H9 (cell line): ENCODE measurements around the gene VIPR2. TPM values are rescaled to one million over a fixed set of nuclear protein-coding genes. Genes with fewer than 3 reads are reported as not detected.
A peak's percentile ranks its signal among the peaks of the same experiment; 100 is the strongest.

Source experiments
- DNase-seq: peaks from one replicate; pipeline ENCODE4 v3.0.0-alpha.2; 2017
- H2AFZ ChIP-seq: one replicate; pipeline ENCODE4 v1.6.1; 2013; ENCODE audit warnings: mild to moderate bottlenecking, low read length, control low read depth, moderate library complexity
- H2AK5ac ChIP-seq: 2 replicates; pipeline ENCODE4 v1.6.1; 2013; ENCODE audit warnings: low read length, control low read depth, mixed read lengths; ENCODE audit not compliant: insufficient read length
- H2BK120ac ChIP-seq: one replicate; pipeline ENCODE4 v1.6.1; 2013; ENCODE audit warnings: low read depth, mild to moderate bottlenecking, low read length, control low read depth, inconsistent platforms; ENCODE audit not compliant: poor library complexity, severe bottlenecking
- H2BK12ac ChIP-seq: 2 replicates; pipeline ENCODE4 v1.6.1; 2013; ENCODE audit warnings: low read length, control low read depth, mixed read lengths, low read depth; ENCODE audit not compliant: insufficient read length
- H2BK15ac ChIP-seq: 2 replicates; pipeline ENCODE4 v1.6.1; 2013; ENCODE audit warnings: low read depth, low read length, control low read depth
- H2BK20ac ChIP-seq: one replicate; pipeline ENCODE4 v1.6.1; 2013; ENCODE audit warnings: low read depth, mild to moderate bottlenecking, low read length, control low read depth, inconsistent platforms; ENCODE audit not compliant: poor library complexity, severe bottlenecking
- H2BK5ac ChIP-seq: 2 replicates; pipeline ENCODE4 v1.6.1; 2013; ENCODE audit warnings: low read length, control low read depth, mixed read lengths; ENCODE audit not compliant: insufficient read length
- H3K14ac ChIP-seq: 2 replicates; pipeline ENCODE4 v1.6.1; 2013; ENCODE audit warnings: low read length, control low read depth; ENCODE audit not compliant: insufficient read depth
- H3K18ac ChIP-seq: 2 replicates; pipeline ENCODE4 v1.6.1; 2013; ENCODE audit warnings: low read depth, mild to moderate bottlenecking, mixed read lengths, low read length, control low read depth; ENCODE audit not compliant: insufficient read length
- H3K23ac ChIP-seq: 2 replicates; pipeline ENCODE4 v1.6.1; 2013; ENCODE audit warnings: low read length, control low read depth, mixed read lengths, low read depth; ENCODE audit not compliant: insufficient read length
- H3K23me2 ChIP-seq: 2 replicates; pipeline ENCODE4 v1.6.1; 2013; ENCODE audit warnings: low read depth, mild to moderate bottlenecking, mixed read lengths, low read length, control low read depth; ENCODE audit not compliant: insufficient read length, poor library complexity, severe bottlenecking
- H3K27ac ChIP-seq: 2 replicates; pipeline ENCODE4 v1.5.1; 2013; ENCODE audit warnings: low read length, control low read depth, mixed read lengths, low read depth; ENCODE audit not compliant: insufficient read length
- H3K27me3 ChIP-seq: 2 replicates; pipeline ENCODE4 v1.6.1; 2013; ENCODE audit warnings: low read length, control low read depth, inconsistent platforms; ENCODE audit not compliant: insufficient read depth
- H3K4ac ChIP-seq: 2 replicates; pipeline ENCODE4 v1.6.1; 2013; ENCODE audit warnings: low read depth, mild to moderate bottlenecking, control low read depth, inconsistent platforms, low read length, moderate library complexity
- H3K4me1 ChIP-seq: 2 replicates; pipeline ENCODE4 v1.6.1; 2013; ENCODE audit warnings: low read length, control low read depth, inconsistent platforms; ENCODE audit not compliant: insufficient read depth
- H3K4me2 ChIP-seq: 2 replicates; pipeline ENCODE4 v1.6.1; 2013; ENCODE audit warnings: low read length, control low read depth, mixed read lengths; ENCODE audit not compliant: insufficient read length, insufficient read depth
- H3K56ac ChIP-seq: 2 replicates; pipeline ENCODE4 v1.6.1; 2013; ENCODE audit warnings: low read depth, mild to moderate bottlenecking, mixed read lengths, low read length, control low read depth; ENCODE audit not compliant: insufficient read length
- H3K79me1 ChIP-seq: 2 replicates; pipeline ENCODE4 v1.6.1; 2013; ENCODE audit warnings: low read depth, mild to moderate bottlenecking, moderate library complexity, low read length, control low read depth, inconsistent platforms; ENCODE audit not compliant: insufficient read depth, poor library complexity, severe bottlenecking
- H3K79me2 ChIP-seq: 2 replicates; pipeline ENCODE4 v1.6.1; 2013; ENCODE audit warnings: low read length, control low read depth, inconsistent platforms; ENCODE audit not compliant: insufficient read depth
- H3K9ac ChIP-seq: 2 replicates; pipeline ENCODE4 v1.6.1; 2013; ENCODE audit warnings: low read length, control low read depth, mixed read lengths; ENCODE audit not compliant: insufficient read length; ENCODE audit errors: extremely low read depth
- H3K9me3 ChIP-seq: one replicate; pipeline ENCODE4 v1.6.1; 2013; ENCODE audit warnings: low read depth, low read length, inconsistent platforms; ENCODE audit not compliant: control insufficient read depth
- H3T11ph ChIP-seq: one replicate; pipeline ENCODE4 v1.6.1; 2013; ENCODE audit warnings: mild to moderate bottlenecking, low read length, control low read depth, inconsistent platforms
- H4K20me1 ChIP-seq: one replicate; pipeline ENCODE4 v1.6.1; 2013; ENCODE audit not compliant: control insufficient read depth, insufficient read length, insufficient read depth
- H4K5ac ChIP-seq: 2 replicates; pipeline ENCODE4 v1.6.1; 2013; ENCODE audit warnings: low read depth, mild to moderate bottlenecking, mixed read lengths, low read length, control low read depth; ENCODE audit not compliant: insufficient read length
- H4K8ac ChIP-seq: replicated peaks from 2 replicates; pipeline ENCODE4 v1.6.1; 2013; ENCODE audit warnings: low read length, control low read depth, mixed read lengths, low read depth; ENCODE audit not compliant: insufficient read length
- H4K91ac ChIP-seq: 2 replicates; pipeline ENCODE4 v1.6.1; 2013; ENCODE audit warnings: low read depth, mild to moderate bottlenecking, moderate library complexity, mixed read lengths, low read length, control low read depth; ENCODE audit not compliant: insufficient read length
- H3K27ac Mint-ChIP-seq, 3 experiments: 2 replicates in 2 of 3; 3 replicates in 1 of 3; pipeline ENCODE4 v1.8.0; 2020 to 2021; ENCODE audit warnings: mixed read lengths in 3 of 3, mild to moderate bottlenecking in 1 of 3, moderate library complexity in 1 of 3
- H3K27me3 Mint-ChIP-seq: 2 replicates; pipeline ENCODE4 v1.8.0; 2021; ENCODE audit warnings: low read depth, mild to moderate bottlenecking, moderate library complexity, mixed read lengths
- H3K36me3 Mint-ChIP-seq, 3 experiments: 2 replicates in 2 of 3; 3 replicates in 1 of 3; pipeline ENCODE4 v1.8.0; 2020 to 2021; ENCODE audit warnings: low read depth in 3 of 3, mixed read lengths in 3 of 3; ENCODE audit not compliant: insufficient read depth in 1 of 3
- H3K4me1 Mint-ChIP-seq, 2 experiments: 2 replicates each; pipeline ENCODE4 v1.8.0; 2020; ENCODE audit warnings: mixed read lengths in 2 of 2
- H3K4me3 Mint-ChIP-seq, 2 experiments: 2 replicates in 1 of 2; 3 replicates in 1 of 2; pipeline ENCODE4 v1.8.0; 2020 to 2021; ENCODE audit warnings: mild to moderate bottlenecking in 2 of 2, mixed read lengths in 2 of 2, moderate library complexity in 1 of 2
- H3K9me3 Mint-ChIP-seq, 2 experiments: 2 replicates in 1 of 2; 3 replicates in 1 of 2; pipeline ENCODE4 v1.8.0; 2020; ENCODE audit warnings: mild to moderate bottlenecking in 2 of 2, mixed read lengths in 2 of 2, moderate library complexity in 1 of 2
- WGBS: extraction: QIAGEN DNeasy Blood & Tissue Kit; methylation state at CpG from one replicate; pipeline ENCODE4 v1.1.7; 2013; ENCODE audit warnings: missing lambda C conversion rate, low lambda C conversion rate, mixed read lengths; ENCODE audit not compliant: insufficient read length; ENCODE audit errors: extremely low coverage; 5-methylcytosine and 5-hydroxymethylcytosine counted together
- total RNA-seq: library from RNA; stranded (reverse); gene quantifications from 2 replicates; pipeline ENCODE4 v1.2.1, GENCODE V29; 2021
- TF ChIP-seq, protein P1 (sequence below): fragments of 200-600 bp; sonication (generic); conservative IDR thresholded peaks from 3 replicates; pipeline ENCODE4 v1.8.0; 2021; ENCODE audit warnings: antibody characterized with exemption, mild to moderate bottlenecking

Gene VIPR2
- total RNA-seq, 1 experiment from 2014 or later, result 1.6 TPM

DNA sequence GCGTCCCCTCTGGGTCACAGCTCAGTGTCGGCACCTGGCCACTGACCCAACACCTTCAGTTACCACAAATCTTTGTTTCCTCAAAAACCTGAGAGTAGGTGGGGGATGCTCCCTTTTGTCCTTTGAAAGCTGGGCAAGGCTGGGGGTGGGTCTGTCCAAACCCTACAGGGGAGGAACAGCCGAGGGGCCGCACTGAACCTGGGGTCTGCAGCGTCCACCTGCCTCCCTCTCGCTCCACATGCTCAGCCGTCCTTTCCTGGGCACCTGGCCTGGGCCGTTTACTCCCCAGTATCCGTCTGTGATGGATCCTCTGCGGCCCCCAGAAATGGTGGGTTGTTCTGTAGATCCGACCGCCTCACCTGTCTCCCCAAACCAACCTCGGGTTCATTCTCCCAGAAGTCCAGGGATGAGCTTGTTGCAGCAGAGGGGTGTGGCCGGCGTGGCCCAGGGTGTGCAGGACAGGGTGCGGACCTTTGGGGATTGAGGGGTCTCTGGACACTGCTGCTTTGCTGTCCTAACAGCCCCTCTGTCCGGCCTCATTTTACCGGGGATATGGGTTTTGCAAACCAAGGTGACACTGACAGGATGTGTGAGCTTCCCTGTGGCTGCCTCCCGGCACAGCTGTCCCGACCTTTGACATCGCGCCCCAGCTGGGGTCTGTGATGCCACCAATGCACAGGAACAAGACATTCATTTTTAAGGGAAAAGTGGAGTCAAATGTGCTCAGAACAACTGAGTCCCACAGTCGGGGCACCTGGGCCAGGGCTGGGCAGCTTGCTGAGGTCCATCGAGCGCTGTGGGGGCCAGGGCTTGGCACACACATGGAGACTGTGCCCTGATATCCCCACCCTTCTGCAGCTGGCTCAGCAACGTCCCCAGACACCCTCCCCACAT is 115.9 kb downstream of the VIPR2 start:
- no peaks in the 10 kb centered on the region for H3K9me3 ChIP-seq
- H3K27me3 ChIP-seq, result no peaks in the 10 kb centered on the region
- no peak overlapping the region for H4K91ac ChIP-seq
- no peak overlapping the region for H2BK20ac ChIP-seq
- H2AK5ac ChIP-seq, result no peak overlapping the region
- no peak overlapping the region for H3K18ac ChIP-seq
- H3K27ac ChIP-seq, result no peak overlapping the region
- no peak overlapping the region for H4K5ac ChIP-seq
- H3K23me2 ChIP-seq, result peaks cover 5% of the 10 kb centered on the region
- peak; percentile 19 for DNase-seq
- H3K56ac ChIP-seq, result no peak overlapping the region
- no peak overlapping the region for H3K4ac ChIP-seq
- no peaks in the 10 kb centered on the region for H3K79me1 ChIP-seq
- H4K8ac ChIP-seq, result no peak overlapping the region
- H2BK15ac ChIP-seq, result no peak overlapping the region
- H3K23ac ChIP-seq, result no peak overlapping the region
- H2BK12ac ChIP-seq, result no peak overlapping the region
- Mint-ChIP-seq H3K9me3 (no peaks in the 10 kb centered on the region; a peak in 3 of 5 replicates), H3K27ac (no peak overlapping the region), H3K36me3 (no peaks in the 10 kb centered on the region), H3K4me3 (no peak overlapping the region), H3K4me1 (peaks cover 32 to 52% of the 10 kb centered on the region in 2 experiments), H3K27me3 (peaks cover 35% of the 10 kb centered on the region)
- H3T11ph ChIP-seq, result no peak overlapping the region
- no peak overlapping the region for H3K9ac ChIP-seq
- TF ChIP-seq, protein P1, sequence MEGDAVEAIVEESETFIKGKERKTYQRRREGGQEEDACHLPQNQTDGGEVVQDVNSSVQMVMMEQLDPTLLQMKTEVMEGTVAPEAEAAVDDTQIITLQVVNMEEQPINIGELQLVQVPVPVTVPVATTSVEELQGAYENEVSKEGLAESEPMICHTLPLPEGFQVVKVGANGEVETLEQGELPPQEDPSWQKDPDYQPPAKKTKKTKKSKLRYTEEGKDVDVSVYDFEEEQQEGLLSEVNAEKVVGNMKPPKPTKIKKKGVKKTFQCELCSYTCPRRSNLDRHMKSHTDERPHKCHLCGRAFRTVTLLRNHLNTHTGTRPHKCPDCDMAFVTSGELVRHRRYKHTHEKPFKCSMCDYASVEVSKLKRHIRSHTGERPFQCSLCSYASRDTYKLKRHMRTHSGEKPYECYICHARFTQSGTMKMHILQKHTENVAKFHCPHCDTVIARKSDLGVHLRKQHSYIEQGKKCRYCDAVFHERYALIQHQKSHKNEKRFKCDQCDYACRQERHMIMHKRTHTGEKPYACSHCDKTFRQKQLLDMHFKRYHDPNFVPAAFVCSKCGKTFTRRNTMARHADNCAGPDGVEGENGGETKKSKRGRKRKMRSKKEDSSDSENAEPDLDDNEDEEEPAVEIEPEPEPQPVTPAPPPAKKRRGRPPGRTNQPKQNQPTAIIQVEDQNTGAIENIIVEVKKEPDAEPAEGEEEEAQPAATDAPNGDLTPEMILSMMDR, result no peak
- WGBS, result no CpG with 5 or more reads among the region's 26 CpGs
- no peaks in the 10 kb centered on the region for H3K4me1 ChIP-seq
- no peak overlapping the region for H2AFZ ChIP-seq
- H3K14ac ChIP-seq, result no peak overlapping the region; the same call in 1 of the 2 replicates
- H3K79me2 ChIP-seq, result no peaks in the 10 kb centered on the region
- no peak overlapping the region for H2BK120ac ChIP-seq
- H4K20me1 ChIP-seq, result no peaks in the 10 kb centered on the region
- H2BK5ac ChIP-seq, result no peak overlapping the region
- H3K4me2 ChIP-seq, result no peak overlapping the region
